ENCODE data around the gene LAMC2. TPM values are rescaled to one million over a fixed set of nuclear protein-coding genes. Genes with fewer than 3 reads are reported as not detected.
"Not testable (repeated sequence)": the region's sequence is repeated elsewhere in the genome, so short reads cannot be mapped to it uniquely, and the experiment has no call there.

Gene LAMC2
- total RNA-seq, 1 donor from 2014 or later, result 2.1 TPM

DNA sequence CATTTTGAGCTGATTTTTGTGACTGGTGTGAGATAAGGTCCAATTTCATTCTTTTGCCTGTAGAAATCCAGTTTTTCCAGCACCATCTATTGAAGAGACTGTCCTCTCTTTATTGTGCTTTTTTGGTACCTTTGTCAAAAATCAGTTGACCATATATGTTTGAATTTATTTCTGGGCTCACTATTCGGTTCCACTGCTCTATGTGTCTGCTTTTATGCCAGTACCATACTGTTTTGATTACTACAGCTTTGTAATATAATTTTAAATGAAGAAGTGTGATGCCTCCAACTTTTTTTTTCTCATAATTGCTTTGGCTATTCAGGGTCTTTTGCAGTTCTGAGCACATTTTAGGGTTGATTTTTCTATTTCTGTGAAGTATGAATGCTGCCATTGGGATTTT, 69.0 kb downstream of the LAMC2 start:
- intact Hi-C loops (cut with micrococcal nuclease), result no loop called here

DNA sequence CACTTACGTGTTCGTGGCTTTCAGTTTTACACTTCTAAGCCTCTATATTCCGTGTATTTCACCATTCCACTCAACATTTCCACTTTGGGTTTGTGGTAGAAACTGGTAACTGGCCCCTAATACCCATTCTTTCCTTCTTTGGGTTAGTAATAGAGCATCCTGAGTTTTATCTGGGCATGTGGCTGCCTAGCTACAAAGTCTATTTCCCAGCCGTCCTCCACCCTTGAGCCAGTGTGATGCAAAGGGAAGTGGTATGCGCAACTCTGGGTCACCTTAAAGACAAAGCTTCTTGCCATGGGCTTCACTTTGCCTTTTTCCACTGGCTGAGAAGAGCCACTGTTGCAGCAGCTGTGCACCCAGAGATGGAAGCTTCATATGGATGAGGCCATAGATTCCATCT, 73.9 kb downstream of the LAMC2 start:
- intact Hi-C loops (cut with micrococcal nuclease), result no loop called here

DNA sequence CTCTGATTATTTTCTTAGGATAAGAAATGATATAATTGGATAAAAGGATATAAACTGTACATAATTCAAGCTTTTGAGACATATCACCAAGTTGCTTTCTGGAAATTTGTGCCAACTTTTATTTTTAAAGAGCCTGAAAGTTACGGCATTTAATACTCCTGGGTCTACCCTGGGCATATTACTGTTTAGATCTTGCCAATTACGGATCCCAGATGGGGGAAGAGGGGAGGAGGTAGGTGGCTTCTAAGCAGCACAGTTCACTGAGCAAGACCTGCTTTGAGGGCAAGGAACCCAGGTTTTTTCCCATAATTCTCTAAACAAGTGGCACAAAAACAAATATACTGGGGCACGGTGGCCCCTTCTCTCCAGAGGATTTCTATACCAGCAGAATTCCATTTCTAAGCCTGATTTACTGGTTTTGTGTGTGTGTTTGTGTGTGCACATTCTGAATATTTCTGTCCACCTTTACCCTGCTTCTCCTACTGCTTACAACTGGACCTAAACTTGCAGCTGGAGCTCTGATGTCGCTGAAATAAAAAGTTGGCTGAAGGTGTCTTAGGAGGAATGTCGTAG, 76.7 kb downstream of the LAMC2 start:
- intact Hi-C loops (cut with micrococcal nuclease), result no loop called here

DNA sequence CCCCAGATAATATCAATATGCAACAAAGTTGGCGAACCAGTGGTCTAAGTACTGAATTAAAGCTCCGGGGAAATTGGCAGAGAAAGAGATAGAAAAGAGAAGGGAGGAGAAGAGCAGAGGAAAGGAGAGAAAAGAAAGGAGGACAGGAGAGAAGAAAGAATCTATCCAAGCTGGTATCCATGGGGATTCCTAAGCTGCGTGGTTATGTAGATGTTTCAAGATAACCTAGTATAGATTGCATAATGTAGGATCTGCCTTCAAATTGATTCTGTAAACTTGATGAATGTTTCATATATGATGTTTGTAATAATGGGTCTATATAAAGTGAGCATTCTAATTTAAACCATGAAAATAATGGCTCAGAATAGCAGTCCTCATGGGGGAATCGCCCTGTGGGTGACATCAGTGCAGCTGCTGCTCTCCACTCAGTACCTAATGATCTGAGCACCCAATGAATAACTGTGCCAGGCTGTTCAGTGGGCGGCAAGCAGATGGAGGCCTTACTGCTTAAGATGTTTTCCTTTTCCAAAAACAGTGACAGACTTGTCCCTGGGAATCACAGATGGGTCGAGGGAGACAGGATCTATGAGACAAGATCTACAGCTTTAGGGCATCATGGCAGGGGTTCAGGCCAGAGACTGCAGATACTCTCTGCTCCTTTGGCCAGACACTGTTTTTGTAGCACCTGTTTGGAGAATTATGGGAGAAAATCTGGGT, 78.0 kb downstream of the LAMC2 start:
- intact Hi-C loops (cut with micrococcal nuclease), result no loop called here

DNA sequence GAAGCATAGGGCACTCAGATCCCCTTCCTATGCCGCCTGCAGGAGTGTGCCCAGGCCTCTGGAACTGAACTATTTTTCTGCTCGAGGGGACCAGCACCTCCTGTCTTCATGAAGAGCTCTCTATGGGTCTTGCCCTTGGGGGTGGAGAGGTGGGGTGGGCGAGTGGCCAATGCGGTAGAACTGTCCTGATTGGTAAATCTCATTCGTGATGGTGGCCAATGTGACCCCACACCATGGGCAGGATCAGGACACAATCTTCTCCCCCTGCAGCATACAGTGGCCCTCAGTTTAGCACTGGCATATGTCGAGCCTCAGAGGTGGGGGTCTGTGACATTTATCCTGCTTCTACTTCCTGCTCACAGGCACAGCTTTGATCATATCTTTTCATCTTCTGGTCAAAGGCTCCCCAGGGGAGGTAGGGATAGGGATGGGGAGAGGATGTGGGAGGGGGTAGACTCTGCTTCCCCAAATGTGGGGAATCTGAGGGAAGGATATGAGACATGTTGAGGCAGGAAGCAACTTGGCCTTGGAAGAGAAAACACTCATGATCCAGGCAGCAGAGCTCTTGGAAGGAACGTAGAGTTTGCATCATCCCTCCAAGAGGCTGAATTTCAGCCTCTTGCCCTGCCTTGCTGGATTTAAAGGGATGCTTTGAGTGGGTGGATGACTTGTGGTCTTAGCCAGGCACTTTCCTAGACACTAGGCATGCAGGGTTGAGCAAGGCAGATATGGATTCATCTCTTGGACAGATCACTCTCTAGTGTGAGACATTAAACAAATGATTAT, 81.8 kb downstream of the LAMC2 start:
- intact Hi-C loops (cut with micrococcal nuclease), result no loop called here

DNA sequence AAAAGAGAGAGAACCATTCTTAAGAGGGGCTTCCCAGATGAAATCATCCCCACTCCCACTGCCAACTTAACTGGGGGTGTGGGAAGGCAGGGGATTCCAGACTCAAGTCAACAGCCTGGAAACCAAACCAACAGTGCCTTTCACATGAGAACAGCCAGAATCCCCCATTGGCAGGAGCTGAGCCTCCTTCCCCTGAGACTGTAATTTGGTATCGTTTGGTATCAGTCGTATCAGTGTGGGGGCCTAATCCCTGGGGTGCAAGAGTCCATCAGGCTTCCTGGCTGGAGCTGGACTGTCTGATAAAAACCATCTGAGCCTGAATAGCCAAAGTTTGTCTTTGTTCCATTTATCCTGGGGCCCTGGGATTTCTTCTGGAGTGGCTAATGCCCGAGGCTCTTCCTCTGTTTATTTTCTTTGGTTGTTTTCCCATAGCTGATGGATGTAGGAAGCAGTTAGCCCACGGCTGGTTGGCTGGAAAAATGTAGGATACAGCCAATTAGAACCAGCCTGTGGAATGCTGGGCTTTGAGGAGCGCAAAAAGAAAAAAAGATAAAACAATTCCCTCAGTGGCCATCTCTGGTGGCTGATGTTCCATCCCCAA, 84.6 kb downstream of the LAMC2 start:
- intact Hi-C loops (cut with micrococcal nuclease), result no loop called here

DNA sequence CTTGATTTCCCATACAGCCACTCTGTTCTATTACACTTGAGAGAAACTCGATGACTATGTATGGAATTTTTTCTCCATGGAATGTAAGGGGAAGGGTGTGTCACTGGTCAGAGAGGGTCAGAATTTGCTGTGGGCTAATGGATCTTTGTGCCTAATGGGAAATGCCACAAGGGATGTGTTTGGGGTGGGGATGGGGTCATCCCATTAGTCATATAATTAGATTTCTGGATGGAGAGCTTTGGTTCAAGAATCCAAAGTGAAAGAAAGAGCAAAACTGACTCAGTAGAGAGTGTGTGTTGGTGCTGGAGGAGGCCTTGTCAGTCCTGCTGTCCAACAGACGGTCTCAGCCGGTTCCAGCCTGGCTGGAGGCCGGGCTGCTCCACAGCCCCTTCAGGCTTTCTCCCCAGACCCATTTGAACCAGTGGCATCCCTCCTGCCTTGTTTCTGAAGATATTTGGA, 86.4 kb downstream of the LAMC2 start:
- intact Hi-C loops (cut with micrococcal nuclease), result no loop called here

DNA sequence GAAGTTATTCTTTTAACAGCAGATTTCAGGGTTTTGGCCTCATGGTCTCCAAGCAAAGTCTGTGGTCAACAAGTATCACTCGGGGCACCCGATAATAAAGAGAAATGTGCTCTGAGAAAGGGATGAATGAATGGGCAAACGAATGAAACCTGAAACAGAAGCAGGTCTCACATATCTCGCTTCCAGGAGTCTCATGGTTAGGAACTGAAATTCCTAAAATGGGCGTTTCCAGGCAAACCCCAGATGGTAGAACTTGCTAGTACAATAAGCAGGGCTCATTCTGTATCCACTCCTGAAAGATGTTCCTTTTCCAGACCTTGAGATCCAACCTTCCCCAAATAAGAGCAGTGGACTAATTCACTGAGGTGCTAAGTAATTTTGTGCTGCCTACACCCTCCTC, 87.2 kb downstream of the LAMC2 start:
- intact Hi-C loops (cut with micrococcal nuclease), result no loop called here

DNA sequence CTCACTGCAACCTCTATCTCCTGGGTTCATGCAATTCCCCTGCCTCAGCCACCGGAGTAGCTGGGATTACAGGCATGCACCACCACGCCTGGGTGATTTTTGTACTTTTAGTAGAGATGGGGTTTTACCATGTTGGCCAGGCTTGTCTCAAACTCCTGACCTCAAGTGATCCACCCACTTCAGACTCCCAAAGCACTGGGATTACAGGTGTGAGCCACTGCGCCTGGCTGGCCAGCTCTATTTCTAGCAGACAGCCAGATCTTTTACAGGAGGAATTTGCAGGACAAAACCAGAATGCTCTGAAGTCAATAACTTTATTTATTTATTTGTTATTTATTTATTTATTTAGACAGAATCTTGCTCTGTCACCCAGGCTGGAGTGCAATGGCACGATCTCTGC, 87.9 kb downstream of the LAMC2 start:
- intact Hi-C loops (cut with micrococcal nuclease), result not testable (repeated sequence)

DNA sequence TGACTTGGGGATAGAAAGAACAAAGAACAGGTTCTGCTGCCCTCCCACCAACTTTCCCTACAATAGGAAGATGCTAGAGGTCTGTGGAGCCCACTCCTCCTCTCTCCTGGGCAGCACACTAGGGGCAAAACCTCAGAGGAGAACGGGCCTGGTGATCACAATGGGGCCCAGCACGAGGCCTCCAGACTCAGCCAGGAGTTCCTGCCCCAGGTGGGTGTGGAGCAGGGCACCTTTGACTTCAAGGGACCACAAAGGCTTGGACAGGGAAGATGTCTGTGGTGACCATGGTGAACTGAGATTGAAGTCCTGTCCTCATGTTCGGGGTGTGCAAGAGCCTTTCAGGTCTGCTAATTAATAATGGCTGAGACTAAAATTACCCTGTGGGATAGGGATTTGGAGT, 88.8 kb downstream of the LAMC2 start:
- intact Hi-C loops (cut with micrococcal nuclease), result no loop called here

DNA sequence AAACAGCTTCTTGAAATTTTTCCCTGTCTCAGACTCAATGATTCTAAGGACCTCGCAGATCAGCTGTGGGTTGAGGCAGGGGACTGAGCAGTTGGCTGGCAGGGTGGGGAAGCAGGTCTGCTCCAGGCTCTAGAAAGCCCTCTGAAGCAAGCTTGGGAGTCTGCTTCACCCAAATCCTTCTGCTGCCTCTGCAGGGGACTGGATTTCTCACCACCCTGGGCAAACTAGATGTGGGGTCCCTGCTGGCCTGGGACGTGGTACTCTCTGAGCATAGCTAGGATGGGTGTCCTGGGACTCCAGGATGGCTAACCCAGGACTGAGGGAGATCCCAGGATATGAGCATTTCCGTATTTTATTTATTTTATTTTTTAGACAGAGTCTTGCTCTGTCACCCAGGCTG, 89.3 kb downstream of the LAMC2 start:
- intact Hi-C loops (cut with micrococcal nuclease), result no loop called here

DNA sequence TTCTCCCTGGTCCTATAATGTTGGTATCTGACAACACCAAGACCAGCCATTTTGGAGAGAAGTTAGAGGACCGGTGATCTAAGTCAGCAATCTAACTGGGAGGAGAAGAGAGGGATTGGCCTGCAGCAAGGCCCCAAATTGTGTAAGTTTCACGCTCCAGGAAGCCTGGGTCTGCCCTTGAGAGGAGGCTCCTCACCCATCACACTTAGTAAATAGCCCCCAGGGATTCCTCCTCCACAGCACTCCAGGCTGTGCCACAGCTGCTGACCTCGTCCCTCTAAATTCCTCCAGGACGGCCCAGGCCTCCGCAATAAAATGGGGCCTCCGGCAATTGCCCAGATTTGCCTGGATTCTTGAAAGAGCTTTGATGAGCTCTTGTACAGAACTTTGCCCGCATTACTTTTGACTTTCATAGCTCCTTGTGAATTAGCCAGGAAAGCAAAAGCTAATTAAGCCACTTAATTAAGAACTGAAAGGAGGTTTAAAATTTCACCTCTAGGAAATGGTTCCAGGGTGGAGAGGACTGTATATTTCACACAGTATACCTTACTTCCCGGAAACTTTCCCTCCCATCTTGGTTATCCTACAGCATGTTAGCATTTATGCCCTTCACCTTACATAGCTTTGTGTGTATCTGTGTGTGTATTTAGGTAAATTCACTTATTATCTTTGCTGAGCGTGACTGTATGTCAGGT, 90.5 kb downstream of the LAMC2 start:
- intact Hi-C loops (cut with micrococcal nuclease), result no loop called here

DNA sequence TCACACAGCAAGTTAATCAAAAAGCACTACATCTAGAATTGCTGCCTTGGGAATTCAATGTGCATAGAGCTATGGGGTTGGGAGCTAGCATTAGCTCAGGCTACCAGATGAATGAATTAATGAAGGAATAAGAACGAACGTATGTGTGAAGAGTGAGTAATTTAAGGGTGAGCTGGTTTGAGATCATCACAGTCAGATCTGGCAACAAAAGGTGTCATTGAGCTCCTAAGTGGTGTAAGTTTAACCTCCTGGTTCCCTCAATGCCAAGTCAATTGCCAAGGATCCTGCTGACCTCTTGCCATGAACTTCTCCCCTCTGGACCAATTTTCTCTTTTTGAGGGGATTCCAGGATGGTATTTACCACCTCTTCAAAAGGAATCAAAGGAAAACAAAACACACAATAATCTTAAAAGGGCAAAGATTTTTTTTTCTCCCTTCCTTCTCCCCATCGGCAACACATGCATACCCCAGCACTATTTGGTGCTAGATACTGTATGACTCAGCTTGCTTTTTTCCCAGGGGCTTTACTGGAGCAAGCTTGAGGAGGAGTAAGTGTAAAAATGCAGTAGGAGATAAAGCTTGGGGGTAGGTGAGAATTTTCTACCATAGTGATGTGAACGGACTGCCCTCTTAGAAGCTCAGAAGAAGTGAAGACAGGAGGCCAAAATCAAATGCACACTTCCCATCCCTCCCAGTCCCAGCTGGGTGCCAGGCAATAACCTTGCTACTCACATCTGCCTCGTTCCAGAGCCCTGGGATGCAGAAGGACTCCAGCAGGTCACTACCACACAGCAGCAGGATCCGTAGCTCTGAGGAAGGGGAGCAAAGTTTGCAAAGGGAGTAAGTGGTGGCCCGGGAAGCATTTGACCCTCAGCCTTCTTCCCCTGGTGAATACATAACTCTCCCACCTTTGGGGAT, 92.0 kb downstream of the LAMC2 start:
- intact Hi-C loops (cut with micrococcal nuclease), result no loop called here

DNA sequence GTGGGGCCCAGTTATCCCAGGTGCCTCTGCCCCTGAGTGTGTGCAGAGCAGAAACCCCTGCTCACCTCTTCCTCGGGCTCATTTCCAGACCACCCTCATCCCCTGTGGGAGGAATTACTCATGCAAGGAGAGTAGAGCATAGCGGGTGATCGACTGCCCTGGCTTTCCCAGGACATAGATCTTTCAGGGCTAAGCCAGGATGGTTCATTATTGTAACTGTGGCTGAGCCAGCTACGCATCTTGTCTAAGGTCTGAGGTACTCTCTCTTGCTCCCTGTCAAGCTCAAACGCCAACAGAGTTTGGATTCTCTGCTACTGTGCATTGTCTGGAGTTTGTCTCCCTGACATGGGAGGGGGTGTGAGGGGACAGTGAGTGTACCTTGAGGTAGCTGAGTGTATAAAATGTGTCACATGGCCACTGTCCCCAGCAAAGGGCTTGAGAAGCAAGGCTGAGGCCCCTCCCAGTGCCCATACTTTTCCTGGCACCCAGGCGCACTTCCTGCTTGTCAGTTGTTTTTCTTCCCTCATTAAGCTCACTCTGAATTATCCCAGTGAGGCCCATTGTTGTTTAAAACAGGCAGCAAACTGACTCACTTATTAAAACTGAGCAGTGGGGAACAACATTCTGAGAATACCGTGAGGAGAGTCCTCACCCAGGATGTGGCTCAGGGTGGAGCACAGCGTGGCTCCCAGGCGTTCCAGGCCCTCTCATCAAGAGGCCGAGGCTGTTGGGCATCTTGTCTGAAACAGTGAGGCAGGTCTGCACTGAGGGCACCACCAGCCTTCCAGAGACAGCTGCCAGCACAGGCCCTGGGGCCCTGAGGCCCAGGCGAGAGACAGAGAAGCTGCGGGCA, 92.9 kb downstream of the LAMC2 start:
- intact Hi-C loops (cut with micrococcal nuclease), result no loop called here

DNA sequence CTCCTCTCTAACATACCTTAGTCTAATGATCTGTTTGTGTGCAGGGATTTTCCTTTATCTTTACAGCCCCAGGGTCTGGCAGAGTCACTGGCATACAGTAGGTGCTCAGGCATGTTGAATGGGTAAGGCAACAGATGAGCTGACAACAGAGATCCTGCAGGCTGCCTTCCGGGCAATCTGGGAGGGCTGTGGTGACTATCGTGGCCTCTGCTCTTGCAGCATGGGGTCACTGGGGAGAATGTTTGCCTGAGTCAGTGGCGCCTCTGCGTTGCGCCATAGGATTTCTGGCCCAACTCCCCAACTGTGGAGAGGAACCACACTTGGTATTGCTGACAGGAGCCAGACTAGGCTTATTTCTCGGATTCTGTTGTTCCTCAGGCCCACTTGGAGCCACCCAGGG, 93.8 kb downstream of the LAMC2 start:
- intact Hi-C loops (cut with micrococcal nuclease), result loop anchor here (2.0 kb wide), 1 partner anchor 191 kb away; no protein-coding TSS in a partner anchor

DNA sequence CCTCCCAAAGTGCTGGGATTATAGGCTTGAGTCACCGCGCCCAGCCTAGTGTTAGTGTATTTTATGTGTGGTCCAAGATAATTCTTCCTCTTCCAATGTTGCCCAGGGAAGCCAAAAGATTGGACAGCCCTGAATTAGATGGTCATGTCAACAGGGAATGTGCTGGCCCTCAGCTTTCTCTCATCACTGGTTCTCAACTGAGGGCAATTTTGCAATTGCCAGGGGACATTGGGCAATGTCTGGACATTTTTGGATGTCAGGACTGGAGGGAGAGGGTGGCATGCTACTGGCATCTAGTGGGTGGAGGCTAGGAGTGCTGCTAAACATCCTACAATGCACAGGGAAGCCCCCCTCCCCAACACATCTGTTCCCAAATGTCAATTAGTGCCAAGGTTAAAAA, 95.0 kb downstream of the LAMC2 start:
- intact Hi-C loops (cut with micrococcal nuclease), result loop anchor here (1.0 to 2.0 kb wide), 7 partner anchors 190 to 635 kb away; no protein-coding TSS in a partner anchor

DNA sequence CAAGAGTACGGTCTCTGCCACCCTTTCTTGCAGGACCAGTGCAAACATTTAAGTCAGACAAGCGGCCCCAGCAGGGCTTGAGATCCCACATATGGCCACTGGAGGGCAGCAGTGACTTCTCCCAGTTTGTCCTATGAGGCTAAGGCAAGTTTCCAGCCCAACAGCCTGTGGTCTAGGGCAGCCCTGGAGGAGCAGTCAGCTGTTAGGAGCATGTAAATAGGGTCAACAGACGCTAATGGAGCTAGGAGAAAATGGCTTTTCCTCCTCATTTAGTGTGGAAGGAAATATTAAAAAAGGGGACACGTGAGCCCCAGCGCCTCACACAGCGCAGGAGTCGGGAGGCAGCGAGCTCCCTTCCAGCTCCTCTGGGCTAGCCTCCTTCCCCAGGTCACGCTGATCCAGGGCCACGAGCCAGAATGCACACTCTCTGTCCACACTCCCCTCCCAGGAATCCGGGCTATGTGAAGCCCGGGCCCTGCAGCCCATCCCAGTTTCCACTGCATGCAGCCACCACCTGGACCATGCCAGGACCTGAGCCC, 95.6 kb downstream of the LAMC2 start:
- intact Hi-C loops (cut with micrococcal nuclease), result loop anchor here (1.0 to 2.0 kb wide), 7 partner anchors 189 to 635 kb away; no protein-coding TSS in a partner anchor

DNA sequence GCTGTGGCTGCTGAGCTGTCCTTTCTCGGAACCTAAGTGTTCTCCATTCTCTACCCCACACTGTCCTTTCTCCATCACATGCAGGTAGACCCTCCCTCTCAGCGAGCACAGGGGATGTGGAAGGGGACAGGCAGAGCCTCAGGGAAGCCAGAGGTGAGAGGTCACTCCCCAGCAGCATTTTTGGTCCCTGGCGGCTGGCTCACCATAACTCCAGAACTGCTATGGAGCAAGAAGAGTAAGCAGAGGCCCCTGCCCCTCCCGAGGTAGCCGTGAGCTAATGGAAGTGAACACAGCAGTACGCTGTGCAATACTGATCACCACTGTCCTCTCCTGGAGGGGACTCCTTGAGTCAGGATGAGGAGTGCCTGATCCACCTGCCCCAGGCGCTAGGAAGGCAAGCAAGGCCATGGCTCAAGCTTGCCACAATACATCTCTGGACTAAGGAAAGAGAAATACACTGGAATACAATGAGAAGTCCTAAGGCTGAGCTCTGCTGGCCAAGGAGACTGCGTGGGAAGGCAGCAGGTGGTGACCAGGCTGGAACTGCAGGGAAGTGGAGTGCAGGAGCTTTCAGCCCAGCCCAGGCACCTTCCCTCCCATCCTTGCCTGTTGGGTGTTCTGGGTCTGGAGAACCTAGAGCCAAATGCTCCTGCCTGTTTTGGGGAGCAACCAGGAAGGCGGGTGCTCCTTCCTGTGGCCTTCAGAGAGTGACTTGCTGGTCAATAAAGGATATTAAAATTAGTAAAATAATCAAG, 96.2 kb downstream of the LAMC2 start:
- intact Hi-C loops (cut with micrococcal nuclease), result no loop called here
